ENCODE results near the gene GAS1. TPM values are rescaled to one million over a fixed set of nuclear protein-coding genes. Genes with fewer than 3 reads are reported as not detected.

Gene GAS1
- total RNA-seq, 4 donors from 2014 or later, result 3.4 to 49.2 (median 13.0) TPM

GRCh38 chr9:86979657-86980056 is 32.4 kb upstream of the GAS1 start:
- no peak for DNase-seq
- Histone ChIP-seq H3K27me3 (peaks cover 0 to 4% (median 0%) of the 10 kb centered on the region in 4 donors), H3K9me3 (no peaks in the 10 kb centered on the region), H3K36me3 (no peaks in the 10 kb centered on the region), H3K27ac (no peak overlapping the region), H3K4me3 (no peak overlapping the region), H3K4me1 (peaks cover 0 to 22% (median 6%) of the 10 kb centered on the region in 3 donors)
- TF ChIP-seq CTCF (IDR thresholded peaks at IDR 0.05), result no peak
- TF ChIP-seq POLR2A (IDR thresholded peaks at IDR 0.05), result no peak
- intact Hi-C loops (cut with DNase I), result no loop called here
- 38 to 67% methylated on average over 1 of the region's 1 CpG for WGBS, 2 donors

- no peaks in the 10 kb centered on the region for H3K9me3 ChIP-seq
- H3K36me3 ChIP-seq, result no peaks in the 10 kb centered on the region
- TF ChIP-seq CTCF (IDR thresholded peaks at IDR 0.05) (no peak), POLR2A (IDR thresholded peaks at IDR 0.05) (no peak)
- H3K4me3 ChIP-seq, result no peak overlapping the region
- DNase-seq, result no peak
- intact Hi-C loops (cut with DNase I), result no loop called here
- H3K27me3 ChIP-seq, result peaks cover 0 to 4% (median 0%) of the 10 kb centered on the region in 4 donors
- WGBS, 2 donors, result 67 to 73% methylated on average over 6 of the region's 6 CpGs
- peaks cover 0 to 18% (median 6%) of the 10 kb centered on the region in 3 donors for H3K4me1 ChIP-seq
- no peak overlapping the region for H3K27ac ChIP-seq
Observed at GRCh38 chr9:86978922-86979474, 31.7 kb upstream of the GAS1 start.

- Histone ChIP-seq H3K27me3 (peaks cover 0 to 4% (median 0%) of the 10 kb centered on the region in 4 donors), H3K4me3 (no peak overlapping the region), H3K9me3 (no peaks in the 10 kb centered on the region), H3K27ac (no peak overlapping the region), H3K36me3 (no peaks in the 10 kb centered on the region), H3K4me1 (peaks cover 0 to 12% (median 5%) of the 10 kb centered on the region in 3 donors)
- intact Hi-C loops (cut with DNase I), result no loop called here
- WGBS, 2 donors, result 90 to 100% methylated on average over 2 of the region's 2 CpGs
- no peak for DNase-seq
- TF ChIP-seq CTCF (IDR thresholded peaks at IDR 0.05) (no peak), POLR2A (IDR thresholded peaks at IDR 0.05) (no peak)
Observed at GRCh38 chr9:86978413-86978812, 31.1 kb upstream of the GAS1 start.

GRCh38 chr9:86977205-86977835 is 30.0 kb upstream of the GAS1 start:
- WGBS, 2 donors, result 66 to 92% methylated on average over 4 of the region's 4 CpGs
- TF ChIP-seq POLR2A (IDR thresholded peaks at IDR 0.05) (no peak), CTCF (IDR thresholded peaks at IDR 0.05) (no peak)
- Histone ChIP-seq H3K4me1 (peaks cover 0 to 5% (median 0%) of the 10 kb centered on the region in 3 donors), H3K27ac (no peak overlapping the region), H3K4me3 (no peak overlapping the region), H3K36me3 (no peaks in the 10 kb centered on the region), H3K9me3 (no peaks in the 10 kb centered on the region), H3K27me3 (peaks cover 0 to 3% (median 0%) of the 10 kb centered on the region in 4 donors)
- intact Hi-C loops (cut with DNase I), result no loop called here
- no peak for DNase-seq

GRCh38 chr9:86975606-86976005 is 28.3 kb upstream of the GAS1 start:
- H3K4me3 ChIP-seq, result no peak overlapping the region

More at GRCh38 chr9:86975606-86976005, 28.3 kb upstream of the GAS1 start:
- Histone ChIP-seq H3K9me3 (no peaks in the 10 kb centered on the region), H3K4me1 (peaks cover 0 to 5% (median 0%) of the 10 kb centered on the region in 3 donors), H3K36me3 (no peaks in the 10 kb centered on the region), H3K27me3 (no peaks in the 10 kb centered on the region), H3K27ac (no peak overlapping the region)
- intact Hi-C loops (cut with DNase I), result no loop called here
- no peak for DNase-seq
- no peak for TF ChIP-seq CTCF (IDR thresholded peaks at IDR 0.05)
